Renal pelvis (tissue), 4 donors: Measurements from ENCODE around the gene KLHL33. TPM values are rescaled to one million over a fixed set of nuclear protein-coding genes. Genes with fewer than 3 reads are reported as not detected.
A peak's percentile ranks its signal among the peaks of the same experiment; 100 is the strongest.
"Not testable (repeated sequence)": the region's sequence is repeated elsewhere in the genome, so short reads cannot be mapped to it uniquely, and the experiment has no call there.

Experiments
- DNase-seq: peaks from one replicate; pipeline ENCODE4 v3.0.0-alpha.2; 2013
- polyA plus RNA-seq, 3 donors: library from polyadenylated mRNA; unstranded; fragments of 120-200 nt; gene quantifications; one replicate each; pipeline ENCODE4 v1.2.1, GENCODE V29; 2013; ENCODE audit not compliant: insufficient read length in 3 of 3

The KLHL33 gene
- polyA plus RNA-seq, 3 donors = 0.27 to 0.88 (median 0.56) TPM

GRCh38 chr14:20454516-20455354 is 18.8 kb upstream of the KLHL33 start, which contains the start of the genes APEX1 and OSGEP:
Gene APEX1 (plus strand): TSS chr14:20455226. CDS start chr14:20455646, 420 bp downstream.
Gene OSGEP (minus strand): TSS chr14:20454812. CDS start chr14:20454683, 129 bp downstream.
- DNase-seq = peak; percentile 99

GRCh38 chr14:20452831-20453230 is 16.9 kb upstream of the KLHL33 start:
- DNase-seq = not testable (repeated sequence)

DNA sequence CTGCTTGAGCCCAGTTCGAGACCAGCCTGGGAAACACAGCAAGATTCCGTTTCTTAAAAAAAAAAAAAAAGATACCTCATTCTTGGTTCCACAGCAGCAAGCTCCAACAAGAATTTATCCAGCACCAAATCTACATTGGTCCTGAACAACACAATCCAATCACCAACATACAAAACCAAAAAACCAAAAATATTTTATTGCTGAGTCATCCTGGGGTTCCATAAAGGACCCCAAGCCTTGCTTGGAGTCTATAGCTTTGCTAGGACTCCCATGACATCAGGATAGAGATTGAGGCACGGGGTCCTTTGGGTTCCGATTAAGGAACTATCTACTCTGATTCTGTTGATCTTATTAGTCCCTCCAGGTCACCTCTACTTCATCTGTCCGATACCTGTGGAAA is 10.9 kb upstream of the KLHL33 start:
- no peak for DNase-seq

GRCh38 chr14:20443650-20444049 is 7.7 kb upstream of the KLHL33 start:
- not testable (repeated sequence) for DNase-seq

DNA sequence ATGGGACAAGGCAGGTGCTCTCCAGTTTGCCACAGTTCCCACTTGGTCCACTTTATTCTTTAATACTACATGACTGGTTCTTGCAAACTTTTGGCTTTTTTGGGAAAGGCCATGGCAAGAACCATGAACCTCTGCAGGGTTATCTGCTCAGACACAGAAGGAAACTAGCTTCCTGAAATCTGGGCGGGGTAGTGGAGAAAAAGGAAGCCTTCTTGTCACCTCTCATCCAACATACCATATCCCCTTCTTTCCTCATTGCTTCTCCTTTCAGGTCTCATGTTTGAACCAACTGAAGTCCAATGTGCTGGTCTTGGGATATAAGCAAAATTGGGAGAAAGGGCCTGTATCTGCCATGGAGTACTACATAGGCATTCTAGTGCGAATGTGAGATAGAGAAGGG is 5.5 kb upstream of the KLHL33 start:
- no peak for DNase-seq

GRCh38 chr14:20440882-20441281 is 4.9 kb upstream of the KLHL33 start:
- no peak for DNase-seq

GRCh38 chr14:20440465-20440864 is 4.5 kb upstream of the KLHL33 start:
- no peak for DNase-seq

DNA sequence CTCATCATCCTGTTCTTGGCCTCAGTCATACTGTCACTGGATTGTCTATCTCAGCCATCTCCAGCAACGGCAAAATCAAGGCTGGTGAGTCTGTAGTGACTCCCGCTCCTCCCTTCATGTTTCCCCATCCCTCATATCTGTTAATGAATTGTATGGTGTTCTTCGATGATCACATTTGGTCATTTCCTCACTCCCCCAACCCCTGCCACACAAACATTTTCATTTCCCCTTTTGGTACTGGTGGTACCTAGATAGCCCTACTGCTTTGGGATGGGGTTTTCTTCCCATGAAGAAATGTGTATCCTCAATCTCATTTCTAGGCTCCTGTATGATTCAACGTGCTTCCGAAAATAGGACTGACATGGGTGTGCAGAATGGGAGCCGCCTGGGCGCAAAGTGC is 2.7 kb upstream of the KLHL33 start:
- no peak for DNase-seq

DNA sequence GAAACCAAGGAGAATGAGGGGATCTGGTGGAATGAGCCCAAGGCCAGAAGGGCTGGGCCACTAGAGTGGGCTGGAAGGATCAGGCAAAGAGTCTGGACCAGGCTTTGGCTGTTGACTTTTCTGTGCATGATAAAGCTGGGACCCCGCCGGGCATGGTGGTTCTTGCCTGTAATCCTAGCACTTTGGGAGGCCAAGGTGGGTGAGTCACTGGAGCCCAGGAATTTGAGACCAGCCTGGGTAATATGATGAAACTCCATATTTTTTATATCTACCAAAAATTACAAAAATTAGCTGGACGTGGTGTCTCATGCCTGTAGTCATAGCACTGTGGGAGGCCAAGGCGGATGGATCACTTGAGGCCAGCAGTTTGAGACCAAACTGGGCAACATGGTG is 393 bp upstream of the KLHL33 start:
- no peak for DNase-seq

- DNase-seq = no peak
Observed at GRCh38 chr14:20434701-20435581, 1.0 kb downstream of the KLHL33 start.

DNA sequence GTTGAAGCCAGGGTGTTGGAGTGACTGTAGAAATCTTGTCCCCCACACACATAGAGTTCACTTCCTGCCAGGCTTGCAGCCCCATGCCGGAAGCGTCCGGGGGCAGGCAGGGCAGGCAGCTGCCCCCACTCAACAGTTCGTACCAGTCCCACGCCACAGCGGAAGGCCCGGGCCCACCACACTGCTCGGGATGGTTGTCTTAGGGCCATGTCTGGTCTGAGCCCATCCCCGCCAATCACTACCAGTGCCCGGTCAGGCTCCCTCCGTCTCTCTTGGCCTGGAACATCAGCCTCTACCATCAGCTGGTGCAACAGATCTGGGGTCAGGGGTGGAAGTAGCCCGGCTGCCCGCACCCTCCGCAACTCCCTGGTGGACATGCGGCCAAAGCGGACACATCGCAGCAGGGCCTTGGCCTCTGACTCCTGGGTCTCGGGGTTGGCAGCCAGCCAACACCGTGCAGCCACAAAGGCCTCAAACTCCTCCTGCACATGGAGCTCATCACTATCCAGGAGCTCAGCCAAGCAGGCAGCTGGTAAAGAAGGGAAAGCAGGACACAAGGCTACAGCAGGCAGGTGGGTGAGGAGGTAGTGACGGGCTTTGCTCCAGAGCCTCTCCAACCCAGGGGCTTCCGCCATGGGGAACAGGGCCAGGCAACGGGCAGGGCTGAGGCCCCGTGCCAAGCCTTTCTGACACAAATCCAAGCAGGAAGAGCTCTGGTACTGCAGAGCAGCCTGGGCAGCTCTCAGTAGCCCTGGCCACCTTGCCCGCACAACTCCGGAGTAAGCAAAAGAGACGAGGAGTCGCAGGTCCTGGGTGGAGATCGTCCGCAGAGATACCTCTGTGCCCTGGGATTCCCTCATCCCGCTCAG is 5.9 kb downstream of the KLHL33 start:
- no peak for DNase-seq

DNA sequence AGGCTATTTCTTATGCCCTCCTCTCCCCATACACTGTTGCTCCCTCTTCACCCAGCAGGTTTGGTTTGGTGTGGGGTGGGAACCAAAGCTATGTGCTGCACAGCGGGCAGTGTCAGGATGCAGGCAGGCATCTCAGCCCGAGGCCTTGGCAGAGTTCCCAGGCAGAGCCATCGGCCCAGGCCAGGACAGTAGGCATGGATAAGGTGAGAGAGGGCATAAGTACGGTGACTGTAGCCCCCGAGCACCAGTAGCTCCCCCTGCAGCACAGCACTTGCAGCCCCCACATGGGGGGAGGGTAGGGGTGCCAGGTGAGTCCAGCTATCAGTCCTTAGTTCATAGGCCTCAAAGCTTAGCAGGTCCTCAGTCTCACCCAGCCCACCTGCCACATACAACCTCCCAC is 7.2 kb downstream of the KLHL33 start:
- no peak for DNase-seq

GRCh38 chr14:20428010-20428365 is 8.0 kb downstream of the KLHL33 start:
- no peak for DNase-seq

GRCh38 chr14:20427231-20428009 is 8.5 kb downstream of the KLHL33 start:
- no peak for DNase-seq

DNA sequence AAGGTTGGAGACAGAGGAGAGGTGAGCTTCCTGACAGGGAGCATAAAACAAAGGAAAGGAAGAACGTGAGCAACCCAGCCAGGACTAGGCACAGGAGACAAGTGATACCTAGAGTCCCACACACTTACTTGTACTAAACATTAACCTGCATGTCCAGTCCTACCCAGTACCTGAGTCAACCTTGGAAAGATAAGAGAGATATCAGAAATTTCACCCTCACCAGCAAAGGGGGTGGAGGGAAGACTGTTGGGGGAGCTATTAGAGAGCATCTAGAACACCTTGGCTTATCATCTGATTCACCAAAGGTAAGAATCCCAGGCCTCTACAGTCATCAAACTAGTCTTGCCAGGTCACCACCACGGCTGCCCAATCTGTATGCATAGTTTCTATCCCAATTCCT is 11.1 kb downstream of the KLHL33 start:
- DNase-seq = no peak

DNA sequence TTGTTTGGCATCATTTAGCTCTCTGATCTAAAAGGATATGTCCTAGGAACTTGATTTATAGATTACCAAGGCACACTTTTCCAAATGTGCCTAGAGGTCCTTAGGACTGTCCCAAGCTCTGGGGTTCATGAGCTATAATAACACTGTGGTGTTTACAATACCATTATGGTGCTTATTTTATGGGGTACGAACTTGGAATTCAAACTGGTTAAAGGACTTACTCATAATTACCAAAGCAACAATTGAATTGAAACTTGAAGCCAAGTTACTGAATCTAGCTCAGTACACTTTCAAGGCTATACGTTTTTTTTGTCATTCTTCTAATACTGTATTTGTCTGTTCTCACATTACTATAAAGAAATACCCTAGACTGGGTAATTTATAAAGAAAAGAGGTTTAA is 13.1 kb downstream of the KLHL33 start:
- DNase-seq = no peak

GRCh38 chr14:20421267-20421666 is 14.7 kb downstream of the KLHL33 start:
- no peak for DNase-seq

- DNase-seq = no peak
Observed at GRCh38 chr14:20419419-20419818, 16.5 kb downstream of the KLHL33 start.

GRCh38 chr14:20418501-20418909 is 17.5 kb downstream of the KLHL33 start:
- DNase-seq = no peak

GRCh38 chr14:20417250-20418186 is 18.4 kb downstream of the KLHL33 start:
- no peak for DNase-seq
